HCT116 (cell line): Measurements from ENCODE around the gene IL1RAPL2. TPM values are rescaled to one million over a fixed set of nuclear protein-coding genes. Genes with fewer than 3 reads are reported as not detected.

Experiments used
- ATAC-seq: fragments of 200-7000 bp; cut with Tn5 transposase; 2 replicates; pipeline ENCODE4 v1.9.1; 2020; ENCODE audit warnings: mild to moderate bottlenecking, moderate library complexity
- BruUV-seq: library from RNA; stranded (reverse); fragments of 400-500 nt; replicated peaks from 2 replicates; lab custom pipeline; 2021; lab: Mats Ljungman, UMichigan
- CTCF ChIA-PET: fragments of 300-600 bp; sonication (Branson Sonifier 250); formaldehyde crosslinking; loops from one replicate; lab custom pipeline; 2021; ENCODE audit warnings: antibody characterized with exemption; lab: Charles Lee
- POLR2A ChIA-PET: fragments of 300-600, 350-600 bp; sonication (Branson Sonifier 250); formaldehyde crosslinking; loops from one replicate; lab custom pipeline; 2021; ENCODE audit warnings: antibody characterized with exemption; lab: Charles Lee
- RAD21 ChIA-PET, 2 experiments: fragments of 300-600 bp; sonication (Branson Sonifier 250); formaldehyde crosslinking; loops; one replicate each; lab custom pipeline; 2023; ENCODE audit warnings: low total read pairs in 2 of 2; ENCODE audit not compliant: uncharacterized antibody in 2 of 2, unreplicated experiment in 2 of 2, low non-redundant PET in 1 of 2; lab: Charles Lee
- DNase-seq: peaks from one replicate; pipeline ENCODE4 v3.0.0-alpha.2; 2010; ENCODE audit warnings: low read depth, low spot score
- H2AFZ ChIP-seq: fragments of 200-600 bp; shearing (Covaris generic), sonication (generic); 2 replicates; pipeline ENCODE4 v1.6.1; 2017; ENCODE audit warnings: low read depth, mixed run types, mixed read lengths, antibody characterized with exemption, low read length; ENCODE audit not compliant: poor library complexity, severe bottlenecking
- H3K27ac ChIP-seq: 2 replicates; pipeline ENCODE4 v1.5.1; 2012; ENCODE audit warnings: low read depth, low read length
- H3K27me3 ChIP-seq: fragments of 200-600 bp; sonication (generic); 2 replicates; pipeline ENCODE4 v1.6.1; 2016; ENCODE audit warnings: mixed run types, low read length, mixed read lengths; ENCODE audit not compliant: insufficient read depth
- H3K36me3 ChIP-seq, 2 experiments: fragments of 200-500 bp in 1 of 2; fragments of 200-600 bp in 1 of 2; sonication (Bioruptor generic) in 1 of 2; sonication (generic) in 1 of 2; 2 replicates each; pipeline versions ENCODE4 v1.5.1 to v1.6.1; 2014 to 2016; ENCODE audit warnings: low read length in 2 of 2, inconsistent platforms in 1 of 2, mixed read lengths in 1 of 2, mixed run types in 1 of 2; ENCODE audit not compliant: insufficient read depth in 2 of 2, control insufficient read depth in 1 of 2
- H3K4me1 ChIP-seq, 2 experiments: fragments of 200-600 bp in 1 of 2; sonication (generic) in 1 of 2; 2 replicates each; pipeline versions ENCODE4 v1.5.1 to v1.6.1; 2012 to 2017; ENCODE audit warnings: low read length in 2 of 2, inconsistent platforms in 1 of 2, mild to moderate bottlenecking in 1 of 2, mixed read lengths in 1 of 2, mixed run types in 1 of 2, moderate library complexity in 1 of 2; ENCODE audit not compliant: insufficient read depth in 2 of 2, control insufficient read depth in 1 of 2
- H3K4me2 ChIP-seq: fragments of 200-600 bp; sonication (generic); 2 replicates; pipeline ENCODE4 v1.6.1; 2017; ENCODE audit warnings: mixed run types, low read length, mixed read lengths
- H3K4me3 ChIP-seq, 2 experiments: fragments of 200-600 bp in 1 of 2; sonication (generic) in 1 of 2; replicated peaks in 1 of 2; 2 replicates each; pipeline ENCODE4 v1.5.1; 2011 to 2016; ENCODE audit warnings: low read length in 2 of 2, control low read depth in 1 of 2, low read depth in 1 of 2, mild to moderate bottlenecking in 1 of 2, mixed read lengths in 1 of 2, mixed run types in 1 of 2
- H3K79me2 ChIP-seq: fragments of 200-600 bp; sonication (generic); 2 replicates; pipeline ENCODE4 v1.6.1; 2017; ENCODE audit warnings: mild to moderate bottlenecking, mixed run types, low read length, moderate library complexity, mixed read lengths; ENCODE audit not compliant: insufficient read depth
- H3K9ac ChIP-seq: fragments of 200-600 bp; sonication (generic); 2 replicates; pipeline ENCODE4 v1.6.1; 2016; ENCODE audit warnings: low read length, mixed read lengths
- H3K9me2 ChIP-seq: fragments of 200-600 bp; sonication (generic), shearing (Covaris generic); 2 replicates; pipeline ENCODE4 v1.6.1; 2017; ENCODE audit warnings: mixed run types, mild to moderate bottlenecking, moderate library complexity; ENCODE audit not compliant: insufficient read depth
- H3K9me3 ChIP-seq, 2 experiments: fragments of 200-500 bp in 1 of 2; fragments of 200-600 bp in 1 of 2; sonication (Bioruptor generic) in 1 of 2; sonication (generic) in 1 of 2; 2 replicates each; pipeline ENCODE4 v1.6.1; 2014 to 2017; ENCODE audit warnings: low read length in 2 of 2, mixed read lengths in 2 of 2, inconsistent platforms in 1 of 2, low read depth in 1 of 2, mild to moderate bottlenecking in 1 of 2, mixed run types in 1 of 2, moderate library complexity in 1 of 2; ENCODE audit not compliant: control insufficient read depth in 1 of 2, insufficient read depth in 1 of 2
- H4K20me1 ChIP-seq: fragments of 200-600 bp; sonication (generic), shearing (Covaris generic); 2 replicates; pipeline ENCODE4 v1.6.1; 2017; ENCODE audit warnings: mixed run types, mild to moderate bottlenecking, moderate library complexity; ENCODE audit not compliant: insufficient read depth
- CBX3 ChIP-seq: IDR thresholded peaks from 2 replicates; pipeline ENCODE4 v1.6.1; 2012; ENCODE audit warnings: low read depth
- CEBPB ChIP-seq: IDR thresholded peaks from 2 replicates; pipeline ENCODE4 v1.6.1; 2012; ENCODE audit warnings: low read depth
- CTCF ChIP-seq, 3 experiments: fragments of 200-600 bp in 1 of 3; sonication (generic) in 1 of 3; IDR thresholded peaks in 2 of 3; conservative IDR thresholded peaks in 1 of 3; 2 replicates each; pipeline ENCODE4 v1.5.1; 2012 to 2017; ENCODE audit warnings: low read depth in 2 of 3, low read length in 2 of 3, antibody characterized with exemption in 1 of 3, borderline replicate concordance in 1 of 3, control low read depth in 1 of 3, mild to moderate bottlenecking in 1 of 3, mixed read lengths in 1 of 3, mixed run types in 1 of 3, moderate library complexity in 1 of 3; ENCODE audit not compliant: insufficient read depth in 1 of 3
- EGR1 ChIP-seq: IDR thresholded peaks from 2 replicates; pipeline ENCODE4 v1.6.1; 2012; ENCODE audit warnings: low read depth
- EZH2 ChIP-seq: fragments of 200-600 bp; sonication (generic); IDR thresholded peaks from 2 replicates; pipeline ENCODE4 v1.6.1; 2017; ENCODE audit warnings: antibody characterized with exemption, mixed run types
- EZH2phosphoT487 ChIP-seq: fragments of 200-600 bp; IDR thresholded peaks from 2 replicates; pipeline ENCODE4 v1.6.1; 2018; ENCODE audit warnings: antibody characterized with exemption, borderline replicate concordance
- FOSL1 ChIP-seq: IDR thresholded peaks from 2 replicates; pipeline ENCODE4 v1.6.1; 2012; ENCODE audit warnings: low read depth
- MAX ChIP-seq: IDR thresholded peaks from 2 replicates; pipeline ENCODE4 v1.6.1; 2012
- POLR2A ChIP-seq: IDR thresholded peaks from 2 replicates; pipeline ENCODE4 v1.7.0; 2011; ENCODE audit warnings: borderline replicate concordance; ENCODE audit not compliant: insufficient read depth, insufficient read length; ENCODE audit errors: extremely low read depth
- POLR2AphosphoS5 ChIP-seq: IDR thresholded peaks from 2 replicates; pipeline ENCODE4 v1.6.1; 2011; ENCODE audit warnings: mild to moderate bottlenecking, low read depth, low read length, moderate library complexity
- REST ChIP-seq: IDR thresholded peaks from 2 replicates; pipeline ENCODE4 v1.6.1; 2012; ENCODE audit warnings: low read depth
- SP1 ChIP-seq: IDR thresholded peaks from 2 replicates; pipeline ENCODE4 v1.6.1; 2012; ENCODE audit warnings: low read depth
- SRF ChIP-seq: IDR thresholded peaks from 2 replicates; pipeline ENCODE4 v1.6.1; 2012; ENCODE audit warnings: low read depth
- TCF7L2 ChIP-seq: IDR thresholded peaks from 2 replicates; pipeline ENCODE4 v1.7.0; 2011; ENCODE audit warnings: borderline replicate concordance, inconsistent platforms; ENCODE audit not compliant: insufficient read depth, insufficient read length; ENCODE audit errors: extremely low read depth
- ZBTB33 ChIP-seq: IDR thresholded peaks from 2 replicates; pipeline ENCODE4 v1.6.1; 2011; ENCODE audit warnings: mild to moderate bottlenecking, low read length, moderate library complexity; ENCODE audit not compliant: insufficient replicate concordance; ENCODE audit errors: extremely low read depth
- ZNF274 ChIP-seq: fragments of 200-500 bp; sonication (Bioruptor generic); IDR thresholded peaks from 2 replicates; pipeline ENCODE4 v1.6.1; 2014; ENCODE audit warnings: mild to moderate bottlenecking, low read depth, low read length, inconsistent platforms
- intact Hi-C: fragments of 100-400 bp; cut with micrococcal nuclease; formaldehyde crosslinking; loops from 2 replicates; pipeline ENCODE4 v1.10.0; 2022
- total RNA-seq: library from RNA; stranded (reverse); gene quantifications from one replicate; pipeline ENCODE4 v1.2.1, GENCODE V29; 2021; ENCODE audit not compliant: unreplicated experiment

The IL1RAPL2 gene
- total RNA-seq, 1 experiment from 2014 or later: not detected

- ChIA-PET RAD21 (no interaction called here), POLR2A (no interaction called here)
- no peak for ATAC-seq
- H2AFZ ChIP-seq: no peak overlapping the region
- no peaks in the 10 kb centered on the region for H4K20me1 ChIP-seq
- no peak overlapping the region for H3K4me3 ChIP-seq
- no peaks in the 10 kb centered on the region for H3K4me1 ChIP-seq
- TF ChIP-seq SRF (no peak), EGR1 (no peak), TCF7L2 (no peak), CBX3 (no peak), ZNF274 (no peak), FOSL1 (no peak), EZH2phosphoT487 (no peak), POLR2AphosphoS5 (no peak), SP1 (no peak), POLR2A (no peak), ZBTB33 (no peak), EZH2 (no peak), CTCF (IDR thresholded peaks at IDR 0.05 in 2 of 3, conservative IDR thresholded peaks at IDR 0.05 in 1 of 3; ENCODE audit: borderline replicate concordance in 1 of 3, insufficient read depth in 1 of 3, low read depth in 2 of 3, low read length in 2 of 3) (no peak), MAX (no peak), CEBPB (no peak), REST (no peak)
- TF ChIP-seq, all 23 proteins: peak for 0
- DNase-seq: no peak
- Histone ChIP-seq H3K4me2 (no peak overlapping the region), H3K36me3 (no peaks in the 10 kb centered on the region), H3K27ac (no peak overlapping the region), H3K9me3 (no peaks in the 10 kb centered on the region), H3K27me3 (no peaks in the 10 kb centered on the region), H3K9me2 (no peaks in the 10 kb centered on the region), H3K79me2 (no peaks in the 10 kb centered on the region), H3K9ac (no peak overlapping the region)
- intact Hi-C loops: no loop called here
- CTCF ChIA-PET: no interaction called here
- BruUV-seq: no TSS peak
These were observed 1145.8 kb downstream of the IL1RAPL2 start for GRCh38 chrX:105711805-105712204.
